Measurements from ENCODE around the gene BNIP3. TPM values are rescaled to one million over a fixed set of nuclear protein-coding genes. Genes with fewer than 3 reads are reported as not detected.
"Not testable (repeated sequence)": the region's sequence is repeated elsewhere in the genome, so short reads cannot be mapped to it uniquely, and the experiment has no call there.

Gene BNIP3
- total RNA-seq, 1 donor from 2014 or later: 71.5 TPM

DNA sequence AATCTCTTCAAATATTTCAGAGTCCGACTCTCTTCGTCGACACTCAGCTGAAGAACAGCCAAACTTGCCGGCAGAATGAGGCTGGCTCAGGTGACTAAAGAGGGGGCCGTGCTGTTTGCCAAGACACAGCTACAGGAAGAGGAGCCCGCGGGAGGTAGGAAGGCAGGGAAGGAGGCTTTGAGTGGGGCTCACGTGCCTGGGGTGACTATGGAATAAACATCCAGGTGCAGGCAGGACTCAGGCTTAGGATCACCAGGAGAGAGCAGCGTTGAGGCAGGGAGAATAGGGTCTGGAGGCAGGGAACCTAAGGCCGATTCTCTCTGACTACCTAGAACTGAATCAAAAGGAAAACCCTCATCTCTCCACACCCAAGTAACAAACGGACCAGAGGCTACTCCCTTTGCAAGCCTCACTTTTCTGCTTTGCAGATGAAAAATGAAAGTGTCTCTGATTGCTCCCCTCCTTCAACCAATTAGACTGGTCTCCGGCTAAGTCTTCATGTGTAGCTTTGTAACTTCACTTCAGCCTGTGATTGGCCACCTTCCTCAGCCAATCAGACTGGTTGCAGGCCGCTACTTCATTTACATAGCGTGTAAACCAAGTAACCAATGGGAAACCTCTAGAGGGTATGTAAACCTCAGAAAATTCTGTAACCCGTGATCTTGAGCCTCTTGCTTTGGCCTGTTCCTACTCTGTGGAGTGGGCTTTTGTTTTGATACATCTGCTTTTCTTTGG lies 19.7 kb upstream of the BNIP3 start:
- DNase-seq (ENCODE audit: low spot score): peak; percentile 25

DNA sequence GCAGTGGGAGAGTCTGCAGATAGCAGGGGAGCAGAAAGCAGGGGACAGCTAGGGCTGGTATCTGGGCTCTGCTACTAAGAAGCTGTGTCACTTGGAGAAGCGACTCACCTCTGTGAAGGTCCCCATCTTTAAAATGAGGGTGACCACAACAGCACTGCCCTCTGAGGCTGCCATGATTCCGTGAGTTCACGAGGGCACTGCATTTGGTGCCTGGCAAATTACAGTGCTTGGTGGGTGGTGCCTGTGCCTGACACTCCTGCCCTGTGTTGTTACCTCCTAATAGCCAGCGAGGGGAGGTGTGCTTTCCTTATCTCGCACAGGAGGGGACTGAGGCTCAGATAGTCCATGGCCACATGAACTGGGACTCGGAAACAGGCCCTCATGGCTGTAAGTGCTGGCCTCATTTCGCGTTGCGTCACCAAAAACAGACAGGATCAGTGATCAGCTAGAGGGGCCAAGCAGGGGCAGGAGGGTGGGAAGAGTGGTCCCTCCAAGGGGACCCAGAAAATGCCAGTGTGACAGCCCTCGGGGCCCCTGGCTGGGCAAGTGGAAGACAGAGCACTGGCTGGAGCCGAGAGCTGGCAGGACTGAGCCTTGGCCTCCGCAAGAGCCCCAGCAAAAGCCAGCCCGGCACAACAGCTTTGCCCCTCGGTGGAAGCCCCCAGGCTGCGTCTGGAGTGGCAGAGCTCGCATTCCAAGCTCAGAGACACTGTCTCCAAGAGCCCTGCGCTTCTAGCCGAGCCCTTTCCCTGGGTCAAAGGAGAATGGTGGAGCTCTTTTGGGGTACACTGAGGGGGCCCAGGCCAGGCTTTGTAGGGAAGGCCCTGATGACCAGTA lies 17.3 kb upstream of the BNIP3 start:
- no peak for DNase-seq (ENCODE audit: low spot score)

DNA sequence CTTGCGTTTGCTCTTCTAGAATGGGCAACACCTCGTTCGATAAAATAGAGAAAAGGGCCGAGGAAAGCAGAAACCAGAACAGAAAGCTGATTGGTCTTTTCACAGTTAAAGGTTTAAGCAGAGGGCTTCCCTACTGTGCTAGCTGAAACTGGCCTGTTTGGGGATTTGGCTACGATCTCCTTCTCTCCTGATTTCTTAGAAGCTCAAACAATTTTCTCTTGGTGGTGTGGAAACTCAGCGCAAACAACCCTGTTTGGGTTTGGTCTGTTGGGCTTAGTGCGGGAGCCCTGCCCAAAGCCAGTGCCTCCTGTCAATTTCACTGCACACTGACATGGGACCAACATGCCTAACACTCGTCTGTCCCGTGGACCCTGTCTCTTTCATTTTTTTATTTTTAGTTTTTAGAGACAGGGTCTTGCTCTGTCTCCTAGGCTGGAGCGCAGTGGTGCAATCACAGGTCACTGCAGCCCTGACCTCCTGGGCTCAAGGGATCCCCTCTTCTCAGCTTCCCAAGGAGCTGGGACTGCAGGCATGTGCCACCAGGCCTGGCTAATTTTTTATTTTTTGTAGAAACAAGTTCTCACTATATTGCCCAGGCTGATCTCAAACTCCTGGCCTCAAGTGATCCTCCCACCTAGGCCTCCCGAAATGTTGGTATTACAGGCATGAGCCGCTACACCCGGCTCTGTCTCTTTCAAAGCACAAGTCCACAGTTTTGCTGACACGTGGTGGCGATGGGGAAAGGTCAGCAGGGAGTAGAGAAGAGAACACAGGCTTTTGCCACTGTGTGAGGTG lies 16.5 kb upstream of the BNIP3 start:
- no peak for DNase-seq (ENCODE audit: low spot score)

DNA sequence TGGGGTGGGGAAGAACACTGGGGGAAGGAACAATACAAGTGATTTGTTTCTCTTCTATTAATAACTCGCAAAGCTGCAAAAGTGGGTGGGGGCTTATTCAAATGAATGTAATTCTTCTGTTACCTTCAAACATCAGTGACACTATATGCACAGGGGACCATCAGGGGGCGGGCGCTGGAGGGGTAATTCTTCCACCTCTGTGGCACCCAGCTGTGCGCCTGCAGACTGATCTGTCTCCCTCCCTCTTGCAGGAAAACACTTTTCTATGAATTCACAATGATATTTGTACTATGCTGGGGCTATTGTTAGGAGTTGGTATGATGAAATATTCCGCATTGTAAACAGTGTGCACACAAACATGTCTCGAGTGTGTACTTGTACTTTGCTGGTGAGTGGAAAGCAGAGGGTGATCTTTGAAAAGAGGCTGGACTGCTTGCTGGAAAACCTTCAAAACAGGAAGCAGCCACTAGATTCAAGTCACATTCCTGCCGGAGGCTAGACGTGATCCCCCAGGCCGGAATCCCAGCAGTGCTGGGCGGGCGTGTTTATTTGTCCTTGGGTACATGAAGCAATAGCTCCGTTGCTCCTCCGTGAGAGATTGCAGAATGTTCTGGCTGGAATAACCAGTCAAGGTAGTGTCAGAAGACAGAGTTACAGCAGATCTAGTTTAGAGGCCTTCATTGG lies 15.8 kb upstream of the BNIP3 start:
- DNase-seq (ENCODE audit: low spot score): peak; percentile 80

DNA sequence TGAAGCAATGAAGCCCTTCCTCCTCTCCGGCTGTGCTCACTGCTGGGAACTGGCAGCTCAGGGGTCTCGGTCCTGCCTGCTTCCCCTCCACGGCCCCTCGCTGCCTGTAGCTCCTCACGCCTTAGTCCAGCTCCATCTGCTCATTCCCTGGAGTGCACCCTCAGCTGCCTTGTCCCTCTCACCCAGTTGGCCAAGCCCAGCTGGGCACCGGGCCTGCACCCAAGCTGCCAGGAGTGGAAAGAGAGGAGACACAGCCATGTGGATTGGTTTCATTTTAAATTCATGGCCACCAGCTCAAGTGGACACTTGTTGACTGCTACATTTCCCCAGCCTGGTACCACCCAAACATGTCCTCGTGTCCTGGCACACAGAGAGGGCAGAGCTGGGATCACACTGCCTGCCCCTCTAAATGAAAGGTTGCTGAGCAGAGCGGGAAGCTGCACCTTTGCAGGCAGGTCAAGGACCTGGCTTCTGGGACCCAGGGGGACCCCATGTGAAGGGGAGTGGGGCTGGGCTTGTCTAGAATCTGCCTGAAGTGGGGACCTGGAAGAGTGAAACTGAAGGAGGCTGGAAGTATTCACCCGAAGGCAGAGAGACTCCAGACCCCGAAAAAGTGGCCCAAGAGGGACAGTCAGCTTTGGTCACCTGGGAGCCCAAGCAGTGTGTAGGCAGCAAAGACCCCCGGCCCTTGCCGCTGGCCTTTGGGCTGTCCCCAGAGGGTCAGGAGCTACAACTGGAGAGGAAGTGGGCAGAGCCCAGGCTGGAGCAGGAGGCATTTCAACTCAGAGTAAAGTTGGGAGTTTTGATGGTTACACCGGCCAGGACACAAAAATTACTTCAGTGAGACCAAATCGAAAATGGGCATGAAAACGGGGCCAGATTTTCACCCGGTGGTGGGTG lies 15.0 kb upstream of the BNIP3 start:
- DNase-seq (ENCODE audit: low spot score): no peak

DNA sequence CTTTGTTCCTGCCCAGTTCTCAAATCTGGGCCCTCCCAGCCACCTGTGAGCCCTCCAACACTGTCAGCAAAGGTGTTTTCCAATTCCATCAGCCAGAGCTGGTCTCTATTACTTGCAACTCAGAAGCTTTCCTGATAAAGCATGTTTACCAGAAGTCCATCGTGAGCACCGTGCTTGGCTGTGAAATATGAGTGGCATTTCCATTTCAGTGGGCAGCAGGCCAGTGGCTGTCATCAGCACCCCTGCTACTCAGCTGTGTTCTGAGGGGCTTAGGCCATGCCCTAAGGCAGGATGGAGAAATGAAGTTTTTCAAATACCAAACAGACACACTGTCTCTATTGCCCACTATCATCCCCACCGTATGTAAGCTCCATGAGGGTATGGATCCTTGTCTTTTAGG lies 12.7 kb upstream of the BNIP3 start:
- no peak for DNase-seq (ENCODE audit: low spot score)

DNA sequence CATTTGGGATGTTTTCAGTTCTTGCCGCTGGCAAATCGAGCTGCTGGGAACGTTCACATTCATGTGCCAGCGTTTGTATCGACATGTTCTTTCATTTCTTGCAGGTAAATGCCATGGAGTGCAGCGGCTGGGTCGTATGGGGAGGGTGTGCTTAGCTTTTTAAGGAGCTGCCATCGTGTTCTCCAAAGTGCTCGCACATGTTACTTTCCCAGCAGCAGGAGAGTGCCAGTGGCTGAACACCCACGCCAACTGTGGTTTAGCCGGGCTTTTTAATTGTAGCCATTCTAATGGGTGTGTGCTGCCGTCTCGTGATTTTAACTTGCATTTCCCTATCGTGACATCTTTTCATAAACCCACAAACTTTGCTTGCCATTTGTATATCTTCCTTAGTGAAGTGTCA lies 11.6 kb upstream of the BNIP3 start:
- no peak for DNase-seq (ENCODE audit: low spot score)

DNA sequence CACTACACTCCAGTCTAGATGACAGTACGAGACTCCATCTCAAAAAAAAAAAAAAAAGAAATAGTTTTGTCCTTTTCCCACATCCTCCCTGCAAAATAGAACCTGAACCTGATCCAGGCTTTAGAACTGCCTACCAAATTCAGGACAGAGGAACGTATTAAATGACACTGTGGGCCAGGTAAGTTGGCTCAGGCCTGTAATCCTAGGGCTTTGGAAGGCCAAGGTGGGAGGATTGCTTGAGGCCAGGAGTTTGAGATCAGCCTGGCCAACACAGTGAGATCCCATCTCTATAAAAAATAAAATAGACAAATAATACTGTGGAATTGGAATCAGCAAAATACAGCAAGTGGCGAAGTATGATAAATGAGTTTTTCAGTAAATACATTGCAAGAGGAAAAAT lies 10.0 kb upstream of the BNIP3 start:
- DNase-seq (ENCODE audit: low spot score): no peak

DNA sequence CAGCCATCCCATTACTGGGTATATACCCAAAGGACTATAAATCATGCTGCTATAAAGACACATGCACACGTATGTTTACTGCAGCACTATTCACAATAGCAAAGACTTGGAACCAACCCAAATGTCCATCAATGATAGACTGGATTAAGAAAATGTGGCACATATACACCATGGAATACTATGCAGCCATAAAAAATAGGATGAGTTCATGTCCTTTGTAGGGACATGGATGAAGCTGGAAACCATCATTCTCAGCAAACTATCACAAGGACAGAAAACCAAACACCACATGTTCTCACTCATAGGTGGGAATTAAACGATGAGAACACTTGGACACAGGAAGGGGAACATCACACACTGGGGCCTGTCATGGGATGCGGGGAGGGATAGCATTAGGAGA lies 6.1 kb upstream of the BNIP3 start:
- not testable (repeated sequence) for DNase-seq (ENCODE audit: low spot score)

DNA sequence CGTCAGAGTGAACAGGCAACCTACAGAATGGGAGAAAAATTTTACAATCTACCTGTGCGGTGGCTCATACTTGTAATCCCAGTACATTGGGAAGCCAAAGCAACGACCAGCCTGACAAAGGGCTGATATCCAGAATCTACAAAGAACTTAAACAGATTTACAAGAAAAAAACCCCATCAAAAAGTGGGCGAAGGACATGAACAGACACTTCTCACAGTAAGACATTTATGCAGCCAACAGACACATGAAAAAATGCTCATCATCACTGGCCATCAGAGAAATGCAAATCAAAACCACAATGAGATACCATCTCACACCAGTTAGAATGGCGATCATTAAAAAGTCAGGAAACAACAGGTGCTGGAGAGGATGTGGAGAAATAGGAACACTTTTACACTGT lies 5.6 kb upstream of the BNIP3 start:
- not testable (repeated sequence) for DNase-seq (ENCODE audit: low spot score)

DNA sequence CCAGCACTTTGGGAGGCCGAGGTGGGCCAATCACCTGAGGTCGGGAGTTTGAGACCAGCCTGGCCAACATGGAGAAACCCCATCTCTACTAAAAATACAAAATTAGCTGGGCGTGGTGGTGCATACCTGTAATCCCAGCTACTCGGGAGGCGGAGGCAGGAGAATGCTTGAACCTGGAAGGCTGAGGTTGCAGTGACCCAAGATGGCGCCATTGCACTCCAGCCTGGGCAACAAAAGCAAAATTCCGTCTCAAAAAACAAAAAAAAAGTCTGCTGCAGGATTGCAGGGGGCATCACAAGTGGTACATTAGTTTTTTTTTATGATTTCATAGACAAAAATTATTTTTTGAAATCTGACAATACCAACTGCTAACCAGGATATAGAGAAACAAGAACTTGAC lies 5.1 kb upstream of the BNIP3 start:
- DNase-seq (ENCODE audit: low spot score): not testable (repeated sequence)

DNA sequence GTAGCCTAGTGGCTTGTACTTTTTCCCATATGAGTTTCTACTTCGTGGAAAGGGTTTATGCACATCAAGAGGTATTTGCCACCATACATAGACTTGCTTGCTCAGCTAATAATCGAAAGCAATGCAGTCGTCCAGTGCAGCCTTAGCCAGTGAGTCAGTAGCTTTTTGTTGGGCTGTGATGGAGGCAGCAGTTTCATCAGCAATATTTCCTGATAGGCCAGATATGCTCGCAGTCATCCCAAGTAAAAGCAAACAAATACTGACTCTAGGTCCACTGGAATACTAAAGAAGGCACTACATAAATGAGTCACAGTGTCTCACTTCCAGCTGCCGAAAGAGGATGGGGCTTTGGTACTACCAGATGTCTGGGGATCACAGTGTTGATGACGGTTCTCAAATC lies 2.1 kb upstream of the BNIP3 start:
- DNase-seq (ENCODE audit: low spot score): no peak

DNA sequence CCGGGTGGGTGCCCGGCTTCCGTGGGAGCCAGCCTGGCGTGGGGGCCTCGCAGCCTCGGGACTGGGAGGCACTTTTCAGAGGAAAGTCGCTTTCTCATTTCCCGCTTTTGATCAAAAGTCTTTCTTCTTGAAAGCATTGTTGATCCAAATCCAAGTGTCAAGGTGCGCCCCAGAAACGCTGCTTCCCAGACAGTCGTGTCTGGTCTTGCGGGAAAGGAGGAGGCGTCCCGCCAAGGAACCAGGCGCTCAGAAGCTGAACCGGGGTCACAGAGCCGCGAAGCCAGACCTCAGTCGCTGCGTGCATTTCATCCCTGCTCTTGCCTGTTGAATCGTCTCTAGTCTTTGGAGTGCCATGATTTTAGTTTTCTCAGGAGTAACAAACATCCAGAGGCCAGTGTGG lies 1.1 kb upstream of the BNIP3 start:
- no peak for DNase-seq (ENCODE audit: low spot score)

DNA sequence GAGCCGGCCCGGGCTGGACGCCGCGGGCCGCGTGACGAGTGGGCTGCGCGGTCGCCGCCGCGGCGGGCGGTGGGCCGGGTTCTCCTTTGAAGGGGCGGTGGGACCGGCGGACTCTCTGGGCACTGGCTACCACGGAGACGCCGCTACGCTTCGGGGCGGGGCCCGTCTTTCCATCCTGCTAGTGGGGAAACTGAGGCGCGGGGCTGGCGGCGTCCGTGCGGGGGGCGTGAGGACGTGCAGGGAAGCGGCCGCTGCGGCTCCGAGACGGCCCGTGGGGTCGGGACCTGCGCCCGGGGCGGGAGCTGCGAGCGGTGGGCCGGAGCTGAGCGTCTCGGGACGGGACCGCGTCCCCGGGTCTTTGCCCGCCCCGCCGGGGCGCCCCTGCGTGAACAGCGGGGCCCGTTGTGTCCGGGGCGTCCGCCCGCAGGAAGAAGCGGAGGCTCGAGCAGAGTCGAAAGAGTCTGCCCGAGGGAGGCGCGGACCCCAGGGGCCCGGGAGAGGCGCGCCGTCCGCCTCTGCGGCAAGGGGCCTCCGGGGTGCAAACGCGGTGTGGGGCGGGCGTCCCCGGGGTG lies 548 bp upstream of the BNIP3 start:
- no peak for DNase-seq (ENCODE audit: low spot score)

DNA sequence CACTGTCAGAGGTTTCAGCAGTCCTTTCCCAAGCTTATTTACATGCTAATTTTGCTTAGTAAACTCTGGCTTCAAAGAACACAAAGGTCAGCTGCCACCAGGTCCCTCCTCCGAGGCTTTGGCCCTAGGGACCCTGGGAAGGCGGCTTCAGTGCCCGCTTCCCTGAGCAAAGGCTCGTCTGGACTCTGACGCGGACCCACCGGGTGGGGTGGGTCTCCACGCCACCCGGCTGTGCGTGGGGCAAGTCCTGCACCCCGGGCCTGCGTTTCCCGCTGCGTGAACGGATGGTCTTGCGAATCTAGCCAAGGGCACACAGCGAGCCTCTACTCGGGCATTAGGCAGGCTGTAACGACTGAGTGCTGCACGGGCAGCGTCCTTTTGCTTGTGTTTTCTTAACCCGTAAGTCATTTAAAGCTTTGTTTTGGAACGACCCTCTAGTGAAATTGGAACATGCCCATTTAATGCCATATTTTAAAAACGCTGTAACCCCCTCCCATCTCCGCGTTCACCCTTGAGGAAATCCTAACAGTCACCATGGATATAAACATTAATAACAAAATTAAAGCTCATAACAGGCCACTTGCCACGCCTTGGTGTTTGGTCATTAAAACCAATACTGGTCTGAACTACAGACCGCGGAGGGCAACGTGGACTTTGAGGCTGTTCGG lies 828 bp downstream of the BNIP3 start:
- no peak for DNase-seq (ENCODE audit: low spot score)

DNA sequence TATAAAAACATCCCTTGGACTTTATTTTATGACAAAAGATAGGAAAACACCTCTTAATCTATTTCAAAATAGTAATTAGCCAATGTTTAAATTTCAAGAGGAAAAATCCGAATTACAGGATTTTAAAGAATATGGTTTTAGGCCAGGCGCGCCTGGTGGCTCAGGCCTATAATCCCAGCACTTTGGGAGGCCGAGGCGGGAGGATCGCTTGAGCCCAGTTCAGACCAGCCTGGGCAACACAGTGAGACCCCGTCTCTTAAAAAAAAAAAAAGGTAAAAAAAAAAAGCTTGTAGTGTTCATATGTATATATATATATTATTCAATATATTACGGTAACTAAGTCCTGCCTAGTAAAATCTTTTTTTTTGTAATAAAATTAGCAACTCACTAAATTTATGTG lies 1.4 kb downstream of the BNIP3 start:
- no peak for DNase-seq (ENCODE audit: low spot score)

DNA sequence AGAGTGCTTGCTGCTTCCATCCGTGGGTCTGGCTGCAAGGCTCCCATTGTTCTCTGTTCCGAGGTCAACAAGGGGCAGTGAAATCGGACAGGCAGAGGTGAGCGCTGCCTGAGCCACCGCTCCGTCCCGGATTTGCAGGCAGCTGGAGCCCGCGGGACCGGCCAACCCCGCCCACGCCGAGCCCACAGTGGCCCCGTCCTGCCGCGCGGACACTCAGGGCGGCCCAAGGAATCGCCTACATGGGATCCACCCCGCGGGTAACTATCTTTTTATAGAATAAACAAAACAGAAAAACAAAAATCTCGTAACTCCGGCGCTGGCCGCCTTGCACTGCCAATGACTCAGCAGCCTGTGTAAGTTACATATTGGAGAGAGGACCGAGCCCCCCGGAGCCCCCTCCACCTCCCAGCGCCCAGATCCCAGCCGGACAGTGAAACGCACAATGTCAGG lies 1.9 kb downstream of the BNIP3 start:
- peak; percentile 40 for DNase-seq (ENCODE audit: low spot score)

DNA sequence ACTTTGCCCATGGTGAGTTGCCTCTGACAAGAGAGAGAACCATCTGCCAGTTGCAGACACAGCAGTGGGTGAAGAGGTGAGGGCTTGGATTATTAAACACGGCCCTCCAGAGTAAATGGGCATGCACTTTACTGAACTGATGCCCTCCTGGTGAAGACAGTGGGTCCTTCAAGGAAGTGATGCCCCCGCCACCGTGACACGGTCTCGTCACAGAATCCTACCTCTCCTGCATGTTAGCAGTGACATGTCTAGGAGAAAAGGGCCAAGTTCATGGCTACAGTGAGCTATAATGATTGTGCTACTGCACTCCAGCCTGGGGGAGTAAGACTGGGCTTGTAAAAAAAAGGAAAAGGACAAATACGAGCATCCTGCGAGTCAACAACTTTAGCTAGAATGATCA lies 2.4 kb downstream of the BNIP3 start:
- DNase-seq (ENCODE audit: low spot score): no peak

DNA sequence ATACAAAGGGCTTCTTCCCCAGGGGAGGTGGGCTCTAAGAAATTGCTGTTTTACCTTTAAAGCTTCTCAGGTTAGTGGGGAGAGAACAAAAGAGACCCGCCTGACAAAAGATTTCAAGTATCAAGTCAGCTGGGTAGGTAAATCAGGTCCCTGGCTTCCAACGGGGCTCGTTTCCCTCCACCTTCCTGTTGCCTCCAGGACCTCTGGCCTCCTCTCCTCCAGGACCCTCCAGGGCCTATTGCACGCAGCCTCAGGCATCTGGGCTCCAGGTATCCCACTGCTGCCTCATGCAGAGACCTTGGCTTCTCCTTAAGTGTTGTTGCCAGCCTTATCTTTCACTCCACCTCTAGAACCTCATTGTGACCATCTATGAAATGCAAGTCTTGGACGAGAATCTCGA lies 2.9 kb downstream of the BNIP3 start:
- no peak for DNase-seq (ENCODE audit: low spot score)

DNA sequence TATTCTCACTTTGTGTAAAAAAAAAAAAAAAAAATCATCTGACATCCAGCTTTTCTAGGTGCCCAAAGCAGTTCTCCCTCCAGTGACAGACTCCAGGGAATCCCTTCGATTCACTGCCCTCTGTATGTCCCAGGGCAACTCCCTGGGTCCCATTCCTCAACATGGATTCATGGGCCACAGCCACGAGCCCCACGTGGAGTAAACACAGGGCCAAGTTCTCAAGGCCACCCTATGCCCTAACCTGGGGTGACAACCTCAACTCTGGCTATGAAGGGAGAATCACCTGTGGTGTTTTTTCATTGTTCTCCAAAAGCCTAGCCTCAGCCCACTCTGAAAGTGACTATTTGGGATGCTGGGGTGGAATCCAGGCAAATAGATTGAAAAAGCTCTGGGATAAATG lies 3.4 kb downstream of the BNIP3 start:
- no peak for DNase-seq (ENCODE audit: low spot score)
